Neural cell (in vitro differentiated cells): ENCODE results near the gene ATP2B2.
"Not testable (repeated sequence)": the region's sequence is repeated elsewhere in the genome, so short reads cannot be mapped to it uniquely, and the experiment has no call there.

Source experiments
- CTCF ChIP-seq: fragments of 450-650 bp; IDR thresholded peaks from 2 replicates; pipeline ENCODE4 v1.5.1; 2014; ENCODE audit warnings: antibody characterized with exemption, mild to moderate bottlenecking, moderate library complexity; ENCODE audit not compliant: poor library complexity, severe bottlenecking
- EZH2 ChIP-seq: fragments of 200-600, 300-800 bp; shearing (Covaris generic), sonication (generic); IDR thresholded peaks from 2 replicates; pipeline ENCODE4 v1.6.1; 2014; ENCODE audit warnings: antibody characterized with exemption, low read length, borderline replicate concordance, mild to moderate bottlenecking; ENCODE audit not compliant: insufficient read depth, poor library complexity, severe bottlenecking
- POLR2AphosphoS5 ChIP-seq: IDR thresholded peaks from 2 replicates; pipeline ENCODE4 v1.6.1; 2012

GRCh38 chr3:10298064-10298463, 207.3 kb downstream of the ATP2B2 start:
- TF ChIP-seq POLR2AphosphoS5, CTCF, EZH2: not testable (repeated sequence)
